IMR-90 (cell line): Measurements from ENCODE around the gene MICAL2. TPM values are rescaled to one million over a fixed set of nuclear protein-coding genes. Genes with fewer than 3 reads are reported as not detected.

ENCODE experiments used
- ATAC-seq: fragments of 200-7000 bp; cut with Tn5 transposase; 2 replicates; pipeline ENCODE4 v1.9.1; 2020; ENCODE audit warnings: low read depth, mild to moderate bottlenecking, moderate library complexity
- BruUV-seq: library from RNA; stranded (reverse); fragments of 400-500 nt; replicated peaks from 2 replicates; lab custom pipeline; 2021; lab: Mats Ljungman, UMichigan
- CTCF ChIA-PET: fragments of 300-600 bp; formaldehyde crosslinking; extraction: SDS; loops from one replicate; lab custom pipeline; 2021; ENCODE audit warnings: antibody characterized with exemption; lab: Yijun Ruan, JAX
- POLR2A ChIA-PET: fragments of 300-600 bp; sonication (Branson Sonifier 250); formaldehyde crosslinking; loops from one replicate; lab custom pipeline; 2022; ENCODE audit warnings: antibody characterized with exemption; ENCODE audit not compliant: unreplicated experiment; lab: Charles Lee
- DNase-seq: peaks from one replicate; pipeline ENCODE4 v3.0.0; 2013
- H2AFZ ChIP-seq: replicated peaks from 2 replicates; pipeline ENCODE3; 2013; ENCODE audit warnings: low read length, mild to moderate bottlenecking; ENCODE audit not compliant: poor library complexity
- H2AK5ac ChIP-seq: 2 replicates; pipeline ENCODE4 v1.6.1; 2013; ENCODE audit warnings: low read depth, low read length, inconsistent platforms
- H2AK9ac ChIP-seq: replicated peaks from 2 replicates; pipeline ENCODE3; 2013; ENCODE audit warnings: mild to moderate bottlenecking, low read depth, low read length, moderate library complexity; ENCODE audit not compliant: poor library complexity
- H2BK120ac ChIP-seq: 2 replicates; pipeline ENCODE4 v1.6.1; 2013; ENCODE audit warnings: low read depth, low read length, inconsistent platforms
- H2BK15ac ChIP-seq: 3 replicates; pipeline ENCODE4 v1.6.1; 2013; ENCODE audit warnings: low read depth, low read length, inconsistent platforms
- H2BK20ac ChIP-seq: 2 replicates; pipeline ENCODE4 v1.6.1; 2013; ENCODE audit warnings: low read depth, mild to moderate bottlenecking, inconsistent platforms, low read length, moderate library complexity
- H2BK5ac ChIP-seq: 2 replicates; pipeline ENCODE4 v1.6.1; 2013; ENCODE audit warnings: mild to moderate bottlenecking, low read depth, low read length, inconsistent platforms; ENCODE audit not compliant: poor library complexity, severe bottlenecking
- H3K14ac ChIP-seq: replicated peaks from 2 replicates; pipeline ENCODE4 v1.6.1; 2013; ENCODE audit warnings: low read depth, low read length, inconsistent platforms
- H3K18ac ChIP-seq: 2 replicates; pipeline ENCODE4 v1.6.1; 2013; ENCODE audit warnings: low read depth, low read length, control low read depth
- H3K23ac ChIP-seq: 2 replicates; pipeline ENCODE4 v1.6.1; 2013; ENCODE audit warnings: low read depth, low read length, inconsistent platforms
- H3K27ac ChIP-seq: 2 replicates; pipeline ENCODE4 v1.5.1; 2013; ENCODE audit warnings: mild to moderate bottlenecking, control low read depth, low read length; ENCODE audit not compliant: insufficient read depth
- H3K27me3 ChIP-seq: 2 replicates; pipeline ENCODE4 v1.6.1; 2013; ENCODE audit warnings: low read length; ENCODE audit not compliant: control insufficient read depth, insufficient read depth
- H3K36me3 ChIP-seq: 2 replicates; pipeline ENCODE4 v1.6.1; 2013; ENCODE audit warnings: low read length, mixed read lengths; ENCODE audit not compliant: control insufficient read depth, insufficient read depth
- H3K4ac ChIP-seq: 2 replicates; pipeline ENCODE4 v1.6.1; 2013; ENCODE audit warnings: low read depth, low read length, inconsistent platforms
- H3K4me1 ChIP-seq: 2 replicates; pipeline ENCODE4 v1.6.1; 2013; ENCODE audit warnings: low read length, mixed read lengths; ENCODE audit not compliant: control insufficient read depth, insufficient read depth
- H3K4me2 ChIP-seq: 2 replicates; pipeline ENCODE4 v1.6.1; 2013; ENCODE audit warnings: low read depth, mild to moderate bottlenecking, control low read depth, low read length, moderate library complexity
- H3K4me3 ChIP-seq: 2 replicates; pipeline ENCODE4 v1.5.1; 2013; ENCODE audit warnings: low read depth, mild to moderate bottlenecking, control low read depth, low read length, moderate library complexity; ENCODE audit not compliant: insufficient read depth
- H3K56ac ChIP-seq: 2 replicates; pipeline ENCODE4 v1.6.1; 2013; ENCODE audit warnings: low read length, inconsistent platforms; ENCODE audit not compliant: insufficient read depth; ENCODE audit errors: extremely low read depth
- H3K79me1 ChIP-seq, 2 experiments: 2 replicates each; pipeline ENCODE4 v1.6.1; 2013; ENCODE audit warnings: low read length in 2 of 2, inconsistent platforms in 1 of 2, low read depth in 1 of 2
- H3K9ac ChIP-seq: 2 replicates; pipeline ENCODE4 v1.6.1; 2013; ENCODE audit warnings: low read depth, low read length, control low read depth
- H3K9me1 ChIP-seq: 2 replicates; pipeline ENCODE4 v1.6.1; 2013; ENCODE audit warnings: low read length, inconsistent platforms; ENCODE audit not compliant: insufficient read depth
- H3K9me3 ChIP-seq: 2 replicates; pipeline ENCODE4 v1.6.1; 2013; ENCODE audit warnings: low read length; ENCODE audit not compliant: control insufficient read depth, insufficient read depth
- H4K20me1 ChIP-seq: 2 replicates; pipeline ENCODE4 v1.6.1; 2013; ENCODE audit warnings: low read length, inconsistent platforms; ENCODE audit not compliant: insufficient read depth
- H4K5ac ChIP-seq: 2 replicates; pipeline ENCODE4 v1.6.1; 2013; ENCODE audit warnings: mild to moderate bottlenecking, low read depth, low read length, control low read depth
- H4K8ac ChIP-seq, 2 experiments: 2 replicates each; pipeline ENCODE4 v1.6.1; 2013; ENCODE audit warnings: low read depth in 2 of 2, low read length in 2 of 2, control low read depth in 1 of 2, inconsistent platforms in 1 of 2
- H4K91ac ChIP-seq: 2 replicates; pipeline ENCODE4 v1.6.1; 2013; ENCODE audit warnings: low read depth, low read length, inconsistent platforms; ENCODE audit not compliant: insufficient read depth
- BHLHE40 ChIP-seq: fragments of 150-350 bp; IDR thresholded peaks from 2 replicates; pipeline ENCODE4 v1.6.1; 2016; ENCODE audit warnings: mild to moderate bottlenecking, low read depth, low read length
- CEBPB ChIP-seq: IDR thresholded peaks from 2 replicates; pipeline ENCODE4 v1.6.1; 2012; ENCODE audit warnings: low read depth, low read length, improper control_type of control experiment
- CHD1 ChIP-seq: IDR thresholded peaks from 2 replicates; pipeline ENCODE4 v1.6.1; 2012; ENCODE audit warnings: low read depth, low read length, improper control_type of control experiment
- MAFK ChIP-seq: IDR thresholded peaks from 2 replicates; pipeline ENCODE4 v1.6.1; 2012; ENCODE audit warnings: low read depth, low read length, improper control_type of control experiment
- MAZ ChIP-seq: IDR thresholded peaks from 2 replicates; pipeline ENCODE4 v1.6.1; 2012; ENCODE audit warnings: low read depth, mild to moderate bottlenecking, low read length, improper control_type of control experiment, moderate library complexity, borderline replicate concordance
- MXI1 ChIP-seq: IDR thresholded peaks from 2 replicates; pipeline ENCODE4 v1.6.1; 2012; ENCODE audit warnings: low read depth, mild to moderate bottlenecking, low read length, moderate library complexity, borderline replicate concordance
- NFE2L2 ChIP-seq: fragments of 150-350 bp; IDR thresholded peaks from 2 replicates; pipeline ENCODE4 v1.6.1; 2016; ENCODE audit warnings: low read depth, mild to moderate bottlenecking, low read length
- POLR2A ChIP-seq: IDR thresholded peaks from 2 replicates; pipeline ENCODE4 v1.6.1; 2012; ENCODE audit warnings: mild to moderate bottlenecking, low read depth, low read length
- RAD21 ChIP-seq: IDR thresholded peaks from 2 replicates; pipeline ENCODE4 v1.6.1; 2012; ENCODE audit warnings: low read length, improper control_type of control experiment
- RCOR1 ChIP-seq: IDR thresholded peaks from 2 replicates; pipeline ENCODE4 v1.6.1; 2012; ENCODE audit warnings: mild to moderate bottlenecking, low read length, improper control_type of control experiment; ENCODE audit not compliant: insufficient replicate concordance
- RFX5 ChIP-seq: IDR thresholded peaks from 2 replicates; pipeline ENCODE4 v1.8.0; 2012; ENCODE audit warnings: low read depth, mild to moderate bottlenecking, low read length, moderate library complexity
- USF2 ChIP-seq: fragments of 150-350 bp; IDR thresholded peaks from 2 replicates; pipeline ENCODE4 v1.6.1; 2017; ENCODE audit warnings: mild to moderate bottlenecking, antibody characterized with exemption, low read length, low read depth
- WGBS, 2 experiments: methylation state at CpG; one replicate each; pipeline versions ENCODE4 v1.1.5 to v1.1.7; 2013; ENCODE audit warnings: missing lambda C conversion rate in 2 of 2; ENCODE audit not compliant: insufficient read length in 1 of 2; ENCODE audit errors: extremely low coverage in 2 of 2; 5-methylcytosine and 5-hydroxymethylcytosine counted together
- dilution Hi-C: fragments of 300-500 bp; cut with HindIII; formaldehyde crosslinking; loops from one replicate; pipeline ENCODE4 v1.14.3; 2018; ENCODE audit warnings: low sequenced_read_pairs; ENCODE audit not compliant: unreplicated experiment
- in situ Hi-C: fragments of 300-500 bp; cut with MboI; formaldehyde crosslinking; loops from 3 replicates; pipeline ENCODE4 v1.14.3; 2019; ENCODE audit warnings: low sequenced_read_pairs, inconsistent platforms, mixed read lengths
- intact Hi-C: fragments of 100-400 bp; cut with micrococcal nuclease; formaldehyde crosslinking; loops from 2 replicates; pipeline ENCODE4 v1.10.0; 2022
- polyA plus RNA-seq, 3 experiments: library from polyadenylated mRNA; depleted of rRNA; stranded (reverse); fragments of >200 nt; gene quantifications; 2 replicates each; pipeline ENCODE4 v1.2.3, GENCODE V29; 2012; ENCODE audit warnings: low replicate concordance in 1 of 3
- total RNA-seq: library from RNA; depleted of rRNA; stranded (reverse); fragments of >200 nt; gene quantifications from 2 replicates; pipeline ENCODE4 v1.2.3, GENCODE V29; 2012
- TF ChIP-seq, protein P1 (sequence below): fragments of 150-350 bp; IDR thresholded peaks from 2 replicates; pipeline ENCODE4 v1.6.1; 2016; ENCODE audit warnings: low read depth, mild to moderate bottlenecking, low read length, moderate library complexity, borderline replicate concordance
- TF ChIP-seq, protein P2 (sequence below): conservative IDR thresholded peaks from 2 replicates; pipeline ENCODE4 v1.5.1; 2012; ENCODE audit warnings: mild to moderate bottlenecking, low read depth, low read length, improper control_type of control experiment

The MICAL2 gene
- total and polyA plus RNA-seq, 2 of the 4 experiments (the other 2 are of a cell fraction) = 170 to 336 TPM

- Histone ChIP-seq H3K18ac (no peak overlapping the region), H4K91ac (peak overlapping the region; percentile 50; the same call in 1 of the 2 replicates), H2AK5ac (peak overlapping the region; percentile 56; the same call in 1 of the 2 replicates), H4K8ac (peak overlapping the region in 1 of 2 experiments; percentile 58; a peak in 2 of 4 replicates), H4K5ac (peak overlapping the region; percentile 10; the same call in 1 of the 2 replicates), H3K36me3 (peaks cover 65% of the 10 kb centered on the region), H3K23ac (peak overlapping the region; percentile 44; the same call in 1 of the 2 replicates), H2AK9ac (no peak overlapping the region), H3K9me3 (no peaks in the 10 kb centered on the region), H2BK120ac (peak overlapping the region; percentile 44), H2BK5ac (peak overlapping the region; percentile 61), H3K56ac (no peak overlapping the region), H3K4ac (peak overlapping the region; percentile 64), H3K4me1 (peaks cover 34% of the 10 kb centered on the region), H3K4me2 (no peak overlapping the region), H3K27ac (no peak overlapping the region), H2BK15ac (peak overlapping the region; percentile 53; the same call in 1 of the 3 replicates), H3K9me1 (peaks cover 45% of the 10 kb centered on the region), H3K79me1 (peaks cover 41 to 97% of the 10 kb centered on the region in 2 experiments), H2BK20ac (0 out of 2 replicates have a peak overlapping the region, but pooled peaks have one; percentile 27), H3K4me3 (no peak overlapping the region), H4K20me1 (no peaks in the 10 kb centered on the region), H3K27me3 (no peaks in the 10 kb centered on the region), H2AFZ (no peak overlapping the region), H3K14ac (peak overlapping the region; percentile 56; the same call in 1 of the 2 replicates), H3K9ac (no peak overlapping the region)
- BruUV-seq = no TSS peak
- ATAC-seq (no peak), DNase-seq (no peak)
- in situ Hi-C loops (no loop called here), intact Hi-C loops (no loop called here), dilution Hi-C loops (no loop called here)
- TF ChIP-seq MXI1 (no peak), CHD1 (no peak), NFE2L2 (no peak), MAFK (no peak), MAZ (no peak), CEBPB (no peak), POLR2A (no peak), RFX5 (no peak), BHLHE40 (no peak), RAD21 (no peak), RCOR1 (no peak), USF2 (no peak)
- TF ChIP-seq, protein P1, sequence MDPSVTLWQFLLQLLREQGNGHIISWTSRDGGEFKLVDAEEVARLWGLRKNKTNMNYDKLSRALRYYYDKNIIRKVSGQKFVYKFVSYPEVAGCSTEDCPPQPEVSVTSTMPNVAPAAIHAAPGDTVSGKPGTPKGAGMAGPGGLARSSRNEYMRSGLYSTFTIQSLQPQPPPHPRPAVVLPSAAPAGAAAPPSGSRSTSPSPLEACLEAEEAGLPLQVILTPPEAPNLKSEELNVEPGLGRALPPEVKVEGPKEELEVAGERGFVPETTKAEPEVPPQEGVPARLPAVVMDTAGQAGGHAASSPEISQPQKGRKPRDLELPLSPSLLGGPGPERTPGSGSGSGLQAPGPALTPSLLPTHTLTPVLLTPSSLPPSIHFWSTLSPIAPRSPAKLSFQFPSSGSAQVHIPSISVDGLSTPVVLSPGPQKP = no peak
- TF ChIP-seq, protein P2, sequence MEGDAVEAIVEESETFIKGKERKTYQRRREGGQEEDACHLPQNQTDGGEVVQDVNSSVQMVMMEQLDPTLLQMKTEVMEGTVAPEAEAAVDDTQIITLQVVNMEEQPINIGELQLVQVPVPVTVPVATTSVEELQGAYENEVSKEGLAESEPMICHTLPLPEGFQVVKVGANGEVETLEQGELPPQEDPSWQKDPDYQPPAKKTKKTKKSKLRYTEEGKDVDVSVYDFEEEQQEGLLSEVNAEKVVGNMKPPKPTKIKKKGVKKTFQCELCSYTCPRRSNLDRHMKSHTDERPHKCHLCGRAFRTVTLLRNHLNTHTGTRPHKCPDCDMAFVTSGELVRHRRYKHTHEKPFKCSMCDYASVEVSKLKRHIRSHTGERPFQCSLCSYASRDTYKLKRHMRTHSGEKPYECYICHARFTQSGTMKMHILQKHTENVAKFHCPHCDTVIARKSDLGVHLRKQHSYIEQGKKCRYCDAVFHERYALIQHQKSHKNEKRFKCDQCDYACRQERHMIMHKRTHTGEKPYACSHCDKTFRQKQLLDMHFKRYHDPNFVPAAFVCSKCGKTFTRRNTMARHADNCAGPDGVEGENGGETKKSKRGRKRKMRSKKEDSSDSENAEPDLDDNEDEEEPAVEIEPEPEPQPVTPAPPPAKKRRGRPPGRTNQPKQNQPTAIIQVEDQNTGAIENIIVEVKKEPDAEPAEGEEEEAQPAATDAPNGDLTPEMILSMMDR = no peak
- ChIA-PET POLR2A (interaction anchor here (1.0 kb wide), 1 partner anchor 8 kb away, joined by 3 read pairs; no protein-coding TSS in a partner anchor), CTCF (interaction anchor here (0.6 kb wide), 1 partner anchor 648 kb away, joined by 3 read pairs; no protein-coding TSS in a partner anchor)
- 93% methylated on average over 9 of the region's 10 CpGs; no CpG with 5 or more reads in 1 of the 2 experiments for WGBS, 2 experiments
These were observed 105.7 kb downstream of the MICAL2 start for GRCh38 chr11:12216041-12216451.
